Activated naive CD8-positive, alpha-beta T cell treated with anti-CD3 and anti-CD28 coated beads for 36 hours (primary cell): ENCODE measurements around the gene COX8C. TPM values are rescaled to one million over a fixed set of nuclear protein-coding genes. Genes with fewer than 3 reads are reported as not detected.
"Not testable (repeated sequence)": the region's sequence is repeated elsewhere in the genome, so short reads cannot be mapped to it uniquely, and the experiment has no call there.

Source experiments
- DNase-seq: peaks from one replicate; pipeline ENCODE4 v3.0.0; 2021
- H3K27ac Mint-ChIP-seq: one replicate; pipeline ENCODE4 v1.8.0; 2022; ENCODE audit warnings: mild to moderate bottlenecking, moderate library complexity, mixed read lengths
- H3K27me3 Mint-ChIP-seq: one replicate; pipeline ENCODE4 v1.8.0; 2022; ENCODE audit warnings: mild to moderate bottlenecking, mixed read lengths
- H3K36me3 Mint-ChIP-seq: one replicate; pipeline ENCODE4 v1.8.0; 2021; ENCODE audit warnings: mild to moderate bottlenecking, mixed read lengths
- H3K4me1 Mint-ChIP-seq: one replicate; pipeline ENCODE4 v1.8.0; 2021; ENCODE audit warnings: mixed read lengths
- H3K4me3 Mint-ChIP-seq: one replicate; pipeline ENCODE4 v1.8.0; 2022; ENCODE audit warnings: mild to moderate bottlenecking, moderate library complexity, mixed read lengths
- H3K9me3 Mint-ChIP-seq: one replicate; pipeline ENCODE4 v1.8.0; 2022; ENCODE audit warnings: mixed read lengths
- total RNA-seq, 2 experiments: library from RNA; stranded (reverse); gene quantifications; one replicate each; pipeline ENCODE4 v1.2.3, GENCODE V29; 2021

Gene COX8C
- total RNA-seq, 2 experiments from 2014 or later, result not detected

DNA sequence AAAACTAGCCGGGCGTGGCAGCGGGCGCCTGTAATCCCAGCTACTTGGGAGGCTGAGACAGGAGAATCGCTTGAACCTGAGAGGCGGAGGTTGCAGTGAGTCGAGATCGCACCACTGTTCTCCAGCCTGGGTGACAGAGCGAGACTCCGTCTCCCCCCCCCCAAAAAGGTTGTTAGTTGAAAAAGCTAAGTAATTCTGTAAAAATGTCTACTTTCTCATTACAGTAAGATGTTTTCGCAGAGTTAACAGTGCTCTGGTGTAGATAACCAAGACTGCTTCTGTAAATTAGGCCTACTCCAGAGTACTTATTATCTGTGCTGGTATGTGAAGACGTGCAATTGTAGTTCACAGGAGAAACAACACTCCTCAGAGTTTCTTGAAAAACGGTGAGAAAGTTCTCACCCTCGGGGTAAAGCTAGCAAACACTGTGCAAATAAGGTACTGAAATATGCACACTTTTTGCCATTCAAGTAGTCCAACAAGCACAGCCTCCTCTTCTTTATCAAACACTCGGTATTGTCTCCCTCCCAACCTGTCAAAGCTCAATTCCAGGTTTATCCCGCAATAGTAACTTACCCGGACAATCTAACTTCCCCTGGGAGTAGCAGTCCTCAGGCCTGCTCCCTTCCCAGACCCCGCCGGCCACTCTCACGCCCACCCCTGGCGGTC is 15.1 kb upstream of the COX8C start:
- peak overlapping the region; percentile 86 for H3K27ac Mint-ChIP-seq
- no peaks in the 10 kb centered on the region for H3K27me3 Mint-ChIP-seq
- no peaks in the 10 kb centered on the region for H3K9me3 Mint-ChIP-seq
- peak overlapping the region; percentile 89 for H3K4me3 Mint-ChIP-seq
- peaks cover 56% of the 10 kb centered on the region for H3K4me1 Mint-ChIP-seq
- H3K36me3 Mint-ChIP-seq, result peaks cover 8% of the 10 kb centered on the region
- DNase-seq, result no peak

DNA sequence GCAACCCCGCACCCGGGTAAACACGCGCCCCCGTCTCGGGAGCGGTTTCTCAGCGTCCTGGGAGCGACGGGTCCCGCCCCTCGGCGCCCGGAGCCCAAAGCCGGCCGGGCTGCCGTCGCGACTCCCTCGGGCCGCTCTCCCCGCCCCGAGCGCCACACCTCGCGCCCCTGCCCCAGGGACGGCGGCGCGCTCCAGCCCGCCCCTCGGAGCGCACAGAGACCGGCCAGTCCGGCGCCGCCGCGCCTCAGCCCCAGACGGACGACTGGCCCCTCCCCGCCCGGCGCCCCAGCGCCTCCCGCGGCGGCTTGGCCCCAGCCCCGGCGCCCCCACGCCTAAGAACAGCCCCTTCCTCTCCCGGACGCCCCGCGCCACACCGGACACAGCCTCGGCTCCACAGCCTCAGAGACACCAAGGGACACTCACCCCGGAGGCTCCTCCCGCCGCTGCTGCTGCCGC is 14.6 kb upstream of the COX8C start:
- Mint-ChIP-seq H3K27ac (peak overlapping the region; percentile 93), H3K36me3 (peaks cover 11% of the 10 kb centered on the region), H3K4me3 (peak overlapping the region; percentile 89), H3K27me3 (no peaks in the 10 kb centered on the region), H3K4me1 (peaks cover 55% of the 10 kb centered on the region), H3K9me3 (peaks cover 3% of the 10 kb centered on the region)
- DNase-seq, result peak; percentile 53

- peaks cover 9% of the 10 kb centered on the region for H3K36me3 Mint-ChIP-seq
- H3K27me3 Mint-ChIP-seq, result no peaks in the 10 kb centered on the region
- H3K4me1 Mint-ChIP-seq, result peaks cover 51% of the 10 kb centered on the region
- H3K27ac Mint-ChIP-seq, result peak within 1 kb of the TSS; percentile 93
- peaks cover 3% of the 10 kb centered on the region for H3K9me3 Mint-ChIP-seq
- H3K4me3 Mint-ChIP-seq, result peak within 1 kb of the TSS; percentile 89
- peak; percentile 97 for DNase-seq
Measured at GRCh38 chr14:93332853-93333630, 13.9 kb upstream of the COX8C start, which contains the start of gene BTBD7. Gene BTBD7, minus strand, starts transcription at chr14:93333036. Its CDS starts 36,985 bp downstream, at chr14:93296051.

- peak overlapping the region; percentile 93 for H3K27ac Mint-ChIP-seq
- H3K9me3 Mint-ChIP-seq, result peaks cover 3% of the 10 kb centered on the region
- peaks cover 9% of the 10 kb centered on the region for H3K36me3 Mint-ChIP-seq
- H3K4me3 Mint-ChIP-seq, result peak overlapping the region; percentile 88
- no peak for DNase-seq
- H3K27me3 Mint-ChIP-seq, result no peaks in the 10 kb centered on the region
- H3K4me1 Mint-ChIP-seq, result peaks cover 48% of the 10 kb centered on the region
Measured at GRCh38 chr14:93333631-93334103, 13.3 kb upstream of the COX8C start.

GRCh38 chr14:93337143-93337753 is 9.7 kb upstream of the COX8C start:
- no peak overlapping the region for H3K4me3 Mint-ChIP-seq
- no peaks in the 10 kb centered on the region for H3K27me3 Mint-ChIP-seq
- DNase-seq, result peak; percentile 36
- peaks cover 5% of the 10 kb centered on the region for H3K36me3 Mint-ChIP-seq
- peaks cover 3% of the 10 kb centered on the region for H3K9me3 Mint-ChIP-seq
- H3K27ac Mint-ChIP-seq, result no peak overlapping the region
- H3K4me1 Mint-ChIP-seq, result peaks cover 19% of the 10 kb centered on the region

DNA sequence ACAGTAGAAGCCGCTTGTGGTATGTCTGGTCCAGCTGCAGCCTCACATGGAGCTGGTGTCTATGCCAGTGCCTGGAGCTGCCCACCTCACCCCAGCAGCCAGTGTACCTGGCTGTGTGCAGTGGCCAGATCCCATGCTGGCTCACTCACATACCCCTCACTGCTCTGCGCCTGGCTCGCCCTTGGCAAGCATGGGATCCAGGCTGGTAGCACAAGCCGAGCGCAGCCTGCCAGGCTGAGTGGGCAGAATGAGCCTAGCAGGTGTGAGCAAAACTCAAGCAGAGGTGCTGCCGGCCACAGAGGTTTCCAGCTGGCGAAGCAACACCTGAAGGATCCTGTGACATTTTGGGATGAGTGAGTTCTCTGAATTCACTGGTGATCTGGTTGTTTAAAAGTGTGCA is 9.1 kb upstream of the COX8C start:
- Mint-ChIP-seq H3K27me3 (no peaks in the 10 kb centered on the region), H3K36me3 (peaks cover 5% of the 10 kb centered on the region), H3K4me1 (peaks cover 19% of the 10 kb centered on the region), H3K9me3 (peaks cover 4% of the 10 kb centered on the region), H3K27ac (no peak overlapping the region), H3K4me3 (no peak overlapping the region)
- no peak for DNase-seq

- no peak for DNase-seq
- Mint-ChIP-seq H3K4me3 (no peak overlapping the region), H3K4me1 (no peaks in the 10 kb centered on the region), H3K27me3 (peaks cover 4% of the 10 kb centered on the region), H3K36me3 (no peaks in the 10 kb centered on the region), H3K27ac (no peak overlapping the region), H3K9me3 (peaks cover 1% of the 10 kb centered on the region)
Measured at GRCh38 chr14:93343266-93343665, 3.7 kb upstream of the COX8C start.

DNA sequence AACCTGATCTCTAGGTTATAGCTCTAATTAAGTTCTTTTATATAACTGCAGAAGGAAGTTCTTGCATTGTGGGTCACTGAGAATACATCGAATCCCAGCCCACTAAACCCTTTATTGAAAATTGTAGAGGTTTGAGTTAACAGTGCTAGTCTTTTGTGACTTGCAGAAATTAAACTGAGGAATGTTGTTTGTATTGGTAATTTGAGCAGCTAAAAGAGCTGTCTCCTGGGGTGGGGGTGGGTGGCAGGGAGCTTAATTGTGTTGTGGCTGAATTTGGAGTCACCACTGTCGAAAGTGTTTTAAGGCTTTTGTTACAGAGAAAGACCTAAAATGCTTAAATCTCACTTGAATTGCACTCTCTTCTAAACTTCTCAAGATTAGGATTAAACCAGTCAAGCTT is 3.2 kb upstream of the COX8C start:
- Mint-ChIP-seq H3K9me3 (peaks cover 1% of the 10 kb centered on the region), H3K4me1 (no peaks in the 10 kb centered on the region), H3K27me3 (peaks cover 4% of the 10 kb centered on the region), H3K36me3 (no peaks in the 10 kb centered on the region), H3K27ac (no peak overlapping the region), H3K4me3 (no peak overlapping the region)
- no peak for DNase-seq

DNA sequence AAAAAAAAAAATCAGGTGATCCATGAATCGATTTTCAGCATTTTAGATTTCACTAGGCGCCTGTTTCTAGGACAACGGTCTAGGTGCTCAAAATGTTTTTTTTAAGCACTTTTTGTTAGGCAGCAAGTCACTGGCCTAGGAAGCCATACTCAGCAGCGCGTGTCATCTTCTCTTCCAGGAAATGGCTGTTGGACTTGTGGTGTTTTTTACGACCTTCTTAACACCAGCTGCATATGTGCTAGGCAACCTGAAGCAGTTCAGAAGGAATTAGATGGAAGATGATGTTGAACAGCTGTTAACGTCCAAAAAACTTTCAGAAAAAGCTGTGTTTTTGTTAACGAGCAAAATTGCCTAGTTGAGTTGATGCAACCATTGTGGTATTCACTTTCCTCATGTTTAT is 868 bp downstream of the COX8C start:
- H3K4me1 Mint-ChIP-seq, result no peaks in the 10 kb centered on the region
- no peak overlapping the region for H3K4me3 Mint-ChIP-seq
- H3K9me3 Mint-ChIP-seq, result no peaks in the 10 kb centered on the region
- no peak for DNase-seq
- H3K27ac Mint-ChIP-seq, result no peak overlapping the region
- no peaks in the 10 kb centered on the region for H3K36me3 Mint-ChIP-seq
- peaks cover 4% of the 10 kb centered on the region for H3K27me3 Mint-ChIP-seq

DNA sequence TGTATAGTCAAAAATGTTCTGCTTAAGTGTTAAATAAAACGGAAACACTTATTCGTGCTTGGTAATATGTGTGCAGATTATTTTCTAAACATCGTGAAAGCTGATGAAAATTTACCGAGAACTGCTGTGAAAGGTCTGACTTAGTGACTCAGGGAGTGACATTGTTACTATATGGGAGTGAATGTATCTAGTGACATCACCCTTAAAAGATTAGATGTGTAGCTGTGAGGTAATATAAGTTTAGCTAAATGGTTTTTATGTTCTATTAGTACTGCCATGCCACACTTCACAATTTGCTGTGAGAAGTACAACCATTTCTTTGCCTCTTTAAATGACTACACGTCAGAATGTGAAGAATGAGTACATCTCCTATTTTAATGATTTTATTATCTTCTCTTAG is 1.3 kb downstream of the COX8C start:
- no peak for DNase-seq
- Mint-ChIP-seq H3K27me3 (peaks cover under 1% of the 10 kb centered on the region), H3K36me3 (no peaks in the 10 kb centered on the region), H3K4me1 (no peaks in the 10 kb centered on the region), H3K9me3 (no peaks in the 10 kb centered on the region), H3K4me3 (no peak overlapping the region), H3K27ac (no peak overlapping the region)

GRCh38 chr14:93354873-93355272 is 7.9 kb downstream of the COX8C start:
- H3K27me3 Mint-ChIP-seq, H3K36me3 Mint-ChIP-seq, H3K9me3 Mint-ChIP-seq, H3K27ac Mint-ChIP-seq, H3K4me1 Mint-ChIP-seq, H3K4me3 Mint-ChIP-seq, DNase-seq: not testable (repeated sequence)

- DNase-seq, result no peak
- Mint-ChIP-seq H3K36me3 (no peaks in the 10 kb centered on the region), H3K27me3 (peaks cover 12% of the 10 kb centered on the region), H3K9me3 (no peaks in the 10 kb centered on the region), H3K4me1 (no peaks in the 10 kb centered on the region), H3K27ac (no peak overlapping the region), H3K4me3 (no peak overlapping the region)
Measured at GRCh38 chr14:93368996-93369712, 22.2 kb downstream of the COX8C start.

DNA sequence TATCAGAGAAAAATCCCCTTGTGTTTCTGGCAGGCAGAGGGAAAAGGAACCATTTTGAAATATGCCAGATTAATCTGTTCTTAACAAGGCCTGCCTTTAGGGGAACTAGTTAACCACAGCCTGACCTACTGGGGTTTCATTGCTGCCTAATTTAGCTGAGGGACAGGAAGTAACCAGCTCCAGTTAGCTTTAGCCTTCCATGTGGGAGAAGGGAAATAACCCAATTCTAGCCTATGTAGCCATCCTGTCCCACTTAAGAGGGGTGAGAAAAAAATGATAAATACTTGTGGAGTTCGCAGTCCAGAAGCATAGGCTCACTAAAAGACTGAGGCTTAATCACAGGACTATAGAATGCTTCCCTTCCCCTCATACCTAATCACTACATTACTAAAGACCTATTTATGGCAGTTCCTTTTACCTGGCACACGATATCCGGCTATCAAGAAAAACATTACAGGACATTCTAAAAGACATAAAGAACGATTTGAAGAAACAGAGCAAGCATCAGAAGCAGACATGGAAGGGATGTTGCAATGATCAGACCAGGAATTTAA is 22.8 kb downstream of the COX8C start:
- no peak overlapping the region for H3K4me3 Mint-ChIP-seq
- H3K9me3 Mint-ChIP-seq, result no peaks in the 10 kb centered on the region
- DNase-seq, result no peak
- H3K36me3 Mint-ChIP-seq, result no peaks in the 10 kb centered on the region
- H3K4me1 Mint-ChIP-seq, result no peaks in the 10 kb centered on the region
- peaks cover 12% of the 10 kb centered on the region for H3K27me3 Mint-ChIP-seq
- no peak overlapping the region for H3K27ac Mint-ChIP-seq

DNA sequence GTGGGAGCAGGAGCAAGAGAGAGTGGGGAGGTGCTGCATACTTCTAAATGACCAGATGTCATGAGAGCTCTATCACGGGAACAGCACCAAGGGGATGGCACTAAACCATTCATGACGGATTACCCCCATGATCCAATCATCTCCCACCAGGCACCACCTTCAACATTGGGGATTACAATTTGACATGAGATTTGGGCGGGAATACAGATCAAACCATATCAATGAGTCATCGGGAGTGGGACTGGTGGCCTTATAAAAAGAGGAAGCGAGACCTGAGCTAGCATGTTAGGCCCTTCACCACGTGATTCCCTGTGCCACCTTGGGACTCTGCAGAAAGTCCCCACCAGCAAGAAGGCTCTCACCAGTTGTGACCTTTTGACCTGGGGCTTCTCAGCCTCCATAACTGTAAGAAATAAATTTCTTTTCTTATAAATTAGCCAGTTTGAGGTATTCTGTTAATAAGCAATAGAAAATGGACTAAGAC is 28.7 kb downstream of the COX8C start:
- no peaks in the 10 kb centered on the region for H3K9me3 Mint-ChIP-seq

More for the DNA sequence above, 28.7 kb downstream of the COX8C start:
- Mint-ChIP-seq H3K4me1 (no peaks in the 10 kb centered on the region), H3K27ac (no peak overlapping the region), H3K4me3 (no peak overlapping the region), H3K36me3 (no peaks in the 10 kb centered on the region), H3K27me3 (peaks cover 9% of the 10 kb centered on the region)
- no peak for DNase-seq
